Measurements from ENCODE around the gene AKAP13.

GRCh38 chr15:85606738-85607137 lies 226.3 kb downstream of the AKAP13 start:
- TF ChIP-seq TAF1 (IDR thresholded peaks at IDR 0.05; ENCODE audit: borderline replicate concordance, low read depth, low read length): no peak
- no peak for TF ChIP-seq EP300 (IDR thresholded peaks at IDR 0.05; ENCODE audit: borderline replicate concordance in 1 of 2, low read depth in 1 of 2, low read length in 1 of 2)
- TF ChIP-seq CTCF (IDR thresholded peaks at IDR 0.05): no peak
- TF ChIP-seq SMC3 (IDR thresholded peaks at IDR 0.05; ENCODE audit: low read depth, low read length): no peak
- TF ChIP-seq MAX (IDR thresholded peaks at IDR 0.05; ENCODE audit: low read depth): no peak
- TF ChIP-seq RFX5 (IDR thresholded peaks at IDR 0.05; ENCODE audit: low read length): no peak
- no peak for TF ChIP-seq SIN3A (IDR thresholded peaks at IDR 0.05; ENCODE audit: borderline replicate concordance, low read depth, low read length)
- no peak for TF ChIP-seq NRF1 (IDR thresholded peaks at IDR 0.05; ENCODE audit: low read depth, low read length)
- no peak for TF ChIP-seq FOXJ3 (CRISPR knock-in tag; IDR thresholded peaks at IDR 0.05)

Data from SK-N-SH (cell line).